Measurements from ENCODE around the gene SNX3. TPM values are rescaled to one million over a fixed set of nuclear protein-coding genes. Genes with fewer than 3 reads are reported as not detected.

The SNX3 gene
- polyA plus RNA-seq, 1 experiment, result 406 TPM

- Histone ChIP-seq H3K9me3 (ENCODE audit: control insufficient read depth, insufficient read depth, low read length) (no peaks in the 10 kb centered on the region; the same call in 1 of the 2 replicates), H3K27ac (ENCODE audit: low read depth, low read length) (peak overlapping the region; percentile 11), H3K27me3 (ENCODE audit: control insufficient read depth, insufficient read depth, low read length) (no peaks in the 10 kb centered on the region), H3K4me3 (ENCODE audit: low read depth, low read length) (no peak overlapping the region)
- no peak for DNase-seq (ENCODE audit: low read depth, low spot score)
- ChIA-PET POLR2A (no interaction called here), CTCF (no interaction called here)
- TF ChIP-seq CTCF (IDR thresholded peaks at IDR 0.05; ENCODE audit: low read depth, low read length), result no peak
Measured at GRCh38 chr6:108200631-108201030, 60.2 kb downstream of the SNX3 start.

DNA sequence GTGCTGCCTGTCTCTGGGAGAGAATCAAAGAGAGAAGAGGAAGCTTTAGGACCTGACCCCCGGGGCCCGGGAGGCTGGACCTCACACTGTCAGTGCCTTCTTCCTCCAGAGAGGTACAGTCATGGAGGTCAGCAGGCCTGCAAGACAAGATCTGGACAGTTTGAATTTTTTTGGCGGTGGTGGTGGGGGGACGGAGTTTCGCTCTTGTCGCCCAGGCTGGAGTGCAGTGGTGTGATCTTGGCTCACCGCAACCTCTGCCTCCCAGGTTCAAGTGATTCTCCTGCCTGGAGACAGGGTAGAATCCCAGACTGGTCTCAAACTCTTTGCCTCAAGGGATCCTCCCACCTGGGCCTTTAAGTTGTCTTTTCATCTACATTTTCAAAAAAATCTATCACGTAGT lies 60.7 kb downstream of the SNX3 start:
- Histone ChIP-seq H3K27me3 (ENCODE audit: control insufficient read depth, insufficient read depth, low read length) (no peaks in the 10 kb centered on the region), H3K9me3 (ENCODE audit: control insufficient read depth, insufficient read depth, low read length) (no peaks in the 10 kb centered on the region; the same call in 1 of the 2 replicates), H3K27ac (ENCODE audit: low read depth, low read length) (no peak overlapping the region), H3K4me3 (ENCODE audit: low read depth, low read length) (no peak overlapping the region)
- TF ChIP-seq CTCF (IDR thresholded peaks at IDR 0.05; ENCODE audit: low read depth, low read length), result no peak
- ChIA-PET POLR2A (no interaction called here), CTCF (no interaction called here)
- no peak for DNase-seq (ENCODE audit: low read depth, low spot score)

GRCh38 chr6:108198761-108199498 lies 61.9 kb downstream of the SNX3 start:
- peaks cover 6% of the 10 kb centered on the region for H3K27me3 ChIP-seq (ENCODE audit: control insufficient read depth, insufficient read depth, low read length)
- H3K4me3 ChIP-seq (ENCODE audit: low read depth, low read length), result no peak overlapping the region
- no peak for TF ChIP-seq CTCF (IDR thresholded peaks at IDR 0.05; ENCODE audit: low read depth, low read length)
- H3K9me3 ChIP-seq (ENCODE audit: control insufficient read depth, insufficient read depth, low read length), result no peaks in the 10 kb centered on the region; the same call in 1 of the 2 replicates
- H3K27ac ChIP-seq (ENCODE audit: low read depth, low read length), result no peak overlapping the region
- DNase-seq (ENCODE audit: low read depth, low spot score), result no peak
- ChIA-PET POLR2A (interaction anchor here (0.7 kb wide), 1 partner anchor 62 kb away, joined by 4 read pairs; the partner anchor contains the start of gene SNX3), CTCF (interaction anchor here (1.0 kb wide), 1 partner anchor 218 kb away, joined by 3 read pairs; no protein-coding TSS in a partner anchor)

DNA sequence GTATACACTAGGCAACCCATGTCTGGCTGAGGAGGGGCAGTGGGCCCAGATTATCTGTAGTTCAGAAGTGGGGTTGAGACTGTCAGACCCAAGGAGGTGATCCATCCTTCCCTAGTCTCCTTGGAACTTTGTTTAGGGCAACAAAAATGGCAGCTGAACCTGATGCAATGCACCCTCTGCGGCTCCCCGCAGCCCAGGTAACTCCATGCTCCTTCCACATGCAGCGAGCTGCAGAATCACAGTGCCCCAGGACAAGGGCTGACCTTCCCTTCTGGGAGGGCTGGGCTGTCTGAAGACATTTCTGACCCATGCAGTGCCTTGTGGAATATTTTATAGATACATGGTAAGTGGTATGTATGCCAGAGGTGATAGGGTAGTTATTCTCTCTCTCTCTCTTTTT lies 65.6 kb downstream of the SNX3 start:
- no peak for DNase-seq (ENCODE audit: low read depth, low spot score)
- Histone ChIP-seq H3K4me3 (ENCODE audit: low read depth, low read length) (no peak overlapping the region), H3K27ac (ENCODE audit: low read depth, low read length) (no peak overlapping the region), H3K27me3 (ENCODE audit: control insufficient read depth, insufficient read depth, low read length) (peaks cover 8% of the 10 kb centered on the region), H3K9me3 (ENCODE audit: control insufficient read depth, insufficient read depth, low read length) (no peaks in the 10 kb centered on the region; the same call in 1 of the 2 replicates)
- POLR2A ChIA-PET, result no interaction called here
- TF ChIP-seq CTCF (IDR thresholded peaks at IDR 0.05; ENCODE audit: low read depth, low read length), result no peak
- CTCF ChIA-PET, result no interaction called here

- Histone ChIP-seq H3K27ac (ENCODE audit: low read depth, low read length) (no peak overlapping the region), H3K27me3 (ENCODE audit: control insufficient read depth, insufficient read depth, low read length) (peaks cover 13% of the 10 kb centered on the region), H3K4me3 (ENCODE audit: low read depth, low read length) (no peak overlapping the region), H3K9me3 (ENCODE audit: control insufficient read depth, insufficient read depth, low read length) (no peaks in the 10 kb centered on the region; the same call in 1 of the 2 replicates)
- DNase-seq (ENCODE audit: low read depth, low spot score), result no peak
- ChIA-PET POLR2A (no interaction called here), CTCF (no interaction called here)
- TF ChIP-seq CTCF (IDR thresholded peaks at IDR 0.05; ENCODE audit: low read depth, low read length), result no peak
Measured at GRCh38 chr6:108194503-108194902, 66.3 kb downstream of the SNX3 start.
